HepG2 (cell line): Measurements from ENCODE around the gene ZFPM1. TPM values are rescaled to one million over a fixed set of nuclear protein-coding genes. Genes with fewer than 3 reads are reported as not detected.

ENCODE experiments used
- AKAP8 ChIP-seq: sonication (generic); formaldehyde crosslinking; IDR thresholded peaks from 2 replicates; pipeline ENCODE4 v1.5.1; 2020; ENCODE audit warnings: mild to moderate bottlenecking, missing genetic modification reagents
- RERE ChIP-seq: IDR thresholded peaks from 2 replicates; pipeline ENCODE4 v1.6.1; 2016; ENCODE audit warnings: low read depth, missing genetic modification reagents, missing compliant biosample characterization
- ZBTB7A ChIP-seq: sonication (generic); formaldehyde crosslinking; IDR thresholded peaks from 2 replicates; pipeline ENCODE4 v1.8.0; 2022; ENCODE audit warnings: mild to moderate bottlenecking, missing genetic modification reagents
- ZNF142 ChIP-seq: sonication (generic); formaldehyde crosslinking; IDR thresholded peaks from 2 replicates; pipeline ENCODE4 v1.4.0; 2020; ENCODE audit warnings: missing genetic modification reagents
- polyA plus RNA-seq, 8 experiments: library from polyadenylated mRNA; depleted of rRNA in 3 of 8; stranded (reverse) in 7 of 8; unstranded in 1 of 8; fragments of >200 nt; fragmentation: Illumina TruSeq in 4 of 8; extraction: Trizol in 4 of 8; gene quantifications; 2 replicates each; pipeline versions ENCODE4 v1.2.1 to v1.2.3, GENCODE V29; 2011 to 2016; ENCODE audit warnings: low read depth in 4 of 8, missing spikeins in 1 of 8, mixed read lengths in 1 of 8; ENCODE audit not compliant: insufficient read depth in 1 of 8
- total RNA-seq, 5 experiments: library from RNA; depleted of rRNA; stranded (reverse); fragments of >200 nt; fragmentation: Illumina TruSeq; extraction: Trizol; gene quantifications; 2 replicates each; pipeline ENCODE4 v1.2.3, GENCODE V29; 2016; ENCODE audit warnings: low read depth in 1 of 5

ZFPM1 gene
- total and polyA plus RNA-seq, 2 of the 13 experiments (the other 11 are each of a cell fraction or from before 2014, with no cell fraction given), result 1.3 to 3.8 TPM

- no peak for TF ChIP-seq RERE (CRISPR knock-in tag)
- TF ChIP-seq AKAP8 (CRISPR knock-in tag), result peak; percentile 71; the same call in 1 of the 2 replicates
- TF ChIP-seq ZNF142, result no peak
- TF ChIP-seq ZBTB7A, result 0 out of 2 replicates have a peak, but pooled peaks have one; percentile 14
Measured at GRCh38 chr16:88526008-88526905, 73.2 kb downstream of the ZFPM1 start (continued).
